Measurements from ENCODE around the gene LINGO1. TPM values are rescaled to one million over a fixed set of nuclear protein-coding genes. Genes with fewer than 3 reads are reported as not detected.

The LINGO1 gene
- total RNA-seq, 6 experiments from 2014 or later: 0.31 to 1.2 (median 0.39) TPM

GRCh38 chr15:77657634-77658238, 25.0 kb upstream of the LINGO1 start:
- no peaks in the 10 kb centered on the region for H3K27me3 ChIP-seq
- TF ChIP-seq, protein P1, sequence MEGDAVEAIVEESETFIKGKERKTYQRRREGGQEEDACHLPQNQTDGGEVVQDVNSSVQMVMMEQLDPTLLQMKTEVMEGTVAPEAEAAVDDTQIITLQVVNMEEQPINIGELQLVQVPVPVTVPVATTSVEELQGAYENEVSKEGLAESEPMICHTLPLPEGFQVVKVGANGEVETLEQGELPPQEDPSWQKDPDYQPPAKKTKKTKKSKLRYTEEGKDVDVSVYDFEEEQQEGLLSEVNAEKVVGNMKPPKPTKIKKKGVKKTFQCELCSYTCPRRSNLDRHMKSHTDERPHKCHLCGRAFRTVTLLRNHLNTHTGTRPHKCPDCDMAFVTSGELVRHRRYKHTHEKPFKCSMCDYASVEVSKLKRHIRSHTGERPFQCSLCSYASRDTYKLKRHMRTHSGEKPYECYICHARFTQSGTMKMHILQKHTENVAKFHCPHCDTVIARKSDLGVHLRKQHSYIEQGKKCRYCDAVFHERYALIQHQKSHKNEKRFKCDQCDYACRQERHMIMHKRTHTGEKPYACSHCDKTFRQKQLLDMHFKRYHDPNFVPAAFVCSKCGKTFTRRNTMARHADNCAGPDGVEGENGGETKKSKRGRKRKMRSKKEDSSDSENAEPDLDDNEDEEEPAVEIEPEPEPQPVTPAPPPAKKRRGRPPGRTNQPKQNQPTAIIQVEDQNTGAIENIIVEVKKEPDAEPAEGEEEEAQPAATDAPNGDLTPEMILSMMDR (IDR thresholded peaks at IDR 0.05): no peak
- no peak for TF ChIP-seq POLR2A (IDR thresholded peaks at IDR 0.05)
- no peak overlapping the region for H3K4me3 ChIP-seq
- 38% methylated on average over 4 of the region's 23 CpGs for WGBS (ENCODE audit: insufficient coverage, low coverage, low lambda C conversion rate, missing lambda C conversion rate)
- intact Hi-C loops (cut with DNase I): no loop called here
- no peaks in the 10 kb centered on the region for H3K4me1 ChIP-seq
- no peaks in the 10 kb centered on the region for H3K9me3 ChIP-seq
- no peak for DNase-seq
- no peaks in the 10 kb centered on the region for H3K36me3 ChIP-seq
- ATAC-seq: no peak
- no peak overlapping the region for H3K27ac ChIP-seq

DNA sequence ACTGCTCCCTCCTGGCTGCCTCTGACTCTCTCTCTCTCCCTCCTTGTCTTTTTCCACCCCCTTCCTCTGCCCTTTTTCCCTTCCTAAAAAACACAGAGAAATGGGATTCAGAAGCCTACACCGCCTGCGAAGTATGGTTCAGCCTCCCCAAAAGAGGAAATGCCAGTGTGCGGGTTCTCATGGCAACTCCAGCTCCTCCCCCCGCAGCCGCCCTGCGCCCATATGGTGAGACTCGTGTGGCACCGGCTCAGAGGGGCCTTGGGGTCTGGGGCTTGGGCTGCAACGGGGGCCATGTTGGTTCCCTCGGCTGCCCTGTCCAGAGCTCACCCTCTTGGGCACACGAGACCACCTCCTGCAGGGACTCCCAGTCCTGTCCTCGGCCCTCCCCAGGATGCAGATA, 23.6 kb upstream of the LINGO1 start:
- intact Hi-C loops (cut with DNase I): no loop called here
- H3K27ac ChIP-seq: no peak overlapping the region
- H3K9me3 ChIP-seq: no peaks in the 10 kb centered on the region
- no peaks in the 10 kb centered on the region for H3K36me3 ChIP-seq
- TF ChIP-seq POLR2A (IDR thresholded peaks at IDR 0.05): no peak
- TF ChIP-seq, protein P1 (IDR thresholded peaks at IDR 0.05): no peak
- no peak for DNase-seq
- H3K4me3 ChIP-seq: no peak overlapping the region
- WGBS (ENCODE audit: insufficient coverage, low coverage, low lambda C conversion rate, missing lambda C conversion rate): 16% methylated on average over 5 of the region's 12 CpGs
- H3K27me3 ChIP-seq: no peaks in the 10 kb centered on the region
- H3K4me1 ChIP-seq: no peaks in the 10 kb centered on the region
- no peak for ATAC-seq

DNA sequence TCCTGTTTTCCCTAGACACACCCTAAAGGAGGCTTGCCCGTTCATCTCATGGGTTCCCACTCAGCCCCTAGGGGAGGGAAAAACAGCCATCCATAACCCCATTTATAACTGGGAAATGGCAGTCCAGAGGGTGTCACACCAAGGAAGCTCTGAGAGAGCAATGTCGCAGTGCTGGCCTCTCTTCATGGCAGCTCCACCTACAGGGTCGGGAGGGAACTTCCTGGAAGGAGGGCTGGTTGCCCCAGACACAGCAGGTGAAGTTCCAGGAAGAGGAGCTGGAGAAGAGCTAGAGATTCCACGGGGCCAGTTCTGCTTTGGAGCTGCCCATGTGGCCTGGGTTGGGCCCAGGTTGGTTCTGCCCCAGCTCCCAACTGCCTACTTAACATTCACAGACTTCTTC, 22.3 kb upstream of the LINGO1 start:
- Histone ChIP-seq H3K36me3 (no peaks in the 10 kb centered on the region), H3K27ac (no peak overlapping the region), H3K4me1 (no peaks in the 10 kb centered on the region), H3K9me3 (no peaks in the 10 kb centered on the region), H3K4me3 (no peak overlapping the region), H3K27me3 (no peaks in the 10 kb centered on the region)
- no peak for ATAC-seq
- intact Hi-C loops (cut with DNase I): no loop called here
- no peak for TF ChIP-seq POLR2A (IDR thresholded peaks at IDR 0.05)
- TF ChIP-seq, protein P1 (IDR thresholded peaks at IDR 0.05): no peak
- WGBS (ENCODE audit: insufficient coverage, low coverage, low lambda C conversion rate, missing lambda C conversion rate): 10% methylated on average over 2 of the region's 4 CpGs
- no peak for DNase-seq

DNA sequence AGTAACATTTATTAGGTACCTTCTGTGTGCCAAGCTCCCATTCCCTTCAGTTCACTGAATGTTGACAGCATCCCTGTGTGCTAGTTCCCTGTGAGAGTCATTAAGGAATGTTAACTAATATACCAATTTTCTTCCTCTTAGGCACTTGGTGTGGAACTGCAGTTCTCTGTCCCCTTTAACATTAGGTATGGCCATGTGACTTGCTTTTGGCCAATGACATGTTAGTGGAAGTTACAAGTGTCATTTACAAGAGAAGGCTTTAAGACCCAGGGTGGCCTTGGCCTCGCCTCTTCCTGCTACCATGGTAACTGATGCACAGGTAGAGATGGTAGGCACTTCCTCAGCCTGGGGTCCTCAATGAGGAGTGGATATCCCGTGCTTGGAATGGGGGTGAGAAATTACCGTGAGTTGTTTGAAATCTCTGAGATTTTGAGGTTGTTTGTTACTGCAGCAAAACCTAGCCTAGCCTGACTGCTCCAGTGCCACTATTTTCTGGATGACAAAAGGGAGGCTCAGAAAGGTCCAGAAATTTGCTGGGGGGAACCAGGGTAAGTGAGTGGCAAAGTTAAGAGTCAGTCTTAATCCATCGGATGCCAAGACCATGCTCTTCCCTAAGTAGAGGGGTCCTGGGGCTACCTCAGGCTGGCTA, 21.2 kb upstream of the LINGO1 start:
- WGBS (ENCODE audit: insufficient coverage, low coverage, low lambda C conversion rate, missing lambda C conversion rate): 63% methylated on average over 3 of the region's 4 CpGs
- no peak overlapping the region for H3K4me3 ChIP-seq
- TF ChIP-seq POLR2A (IDR thresholded peaks at IDR 0.05): no peak
- TF ChIP-seq, protein P1 (IDR thresholded peaks at IDR 0.05): no peak
- H3K27me3 ChIP-seq: no peaks in the 10 kb centered on the region
- DNase-seq: no peak
- no peak for ATAC-seq
- intact Hi-C loops (cut with DNase I): no loop called here
- no peaks in the 10 kb centered on the region for H3K36me3 ChIP-seq
- H3K27ac ChIP-seq: no peak overlapping the region
- no peaks in the 10 kb centered on the region for H3K9me3 ChIP-seq
- no peaks in the 10 kb centered on the region for H3K4me1 ChIP-seq

Data from right lobe of liver (tissue), 6 donors.